HG02759 (cell line): ENCODE data around the gene NHSL2.

Experiments used
- ATAC-seq: cut with Tn5 transposase; IDR thresholded peaks from one replicate; pipeline ENCODE4 v1.9.1; 2021; ENCODE audit warnings: mild to moderate bottlenecking, moderate library complexity; ENCODE audit not compliant: unreplicated experiment

The NHSL2 gene

GRCh38 chrX:72102126-72102525, 191.5 kb downstream of the NHSL2 start:
- ATAC-seq, result no peak

GRCh38 chrX:72102760-72103159, 192.1 kb downstream of the NHSL2 start:
- no peak for ATAC-seq

GRCh38 chrX:72105436-72105835, 194.8 kb downstream of the NHSL2 start:
- ATAC-seq, result peak; percentile 31

GRCh38 chrX:72107320-72107719, 196.7 kb downstream of the NHSL2 start:
- ATAC-seq, result no peak

- no peak for ATAC-seq
Observed at GRCh38 chrX:72107841-72108595, 197.4 kb downstream of the NHSL2 start.

- no peak for ATAC-seq
Observed at GRCh38 chrX:72108666-72109065, 198.0 kb downstream of the NHSL2 start.

- no peak for ATAC-seq
Observed at GRCh38 chrX:72110051-72110875, 199.6 kb downstream of the NHSL2 start.

- no peak for ATAC-seq
Observed at GRCh38 chrX:72110876-72111708, 200.4 kb downstream of the NHSL2 start.

- ATAC-seq, result no peak
Observed at GRCh38 chrX:72113461-72113860, 202.8 kb downstream of the NHSL2 start.

GRCh38 chrX:72114306-72114705, 203.7 kb downstream of the NHSL2 start:
- no peak for ATAC-seq

- no peak for ATAC-seq
Observed at GRCh38 chrX:72114807-72115206, 204.2 kb downstream of the NHSL2 start.

GRCh38 chrX:72115380-72115779, 204.7 kb downstream of the NHSL2 start:
- ATAC-seq, result no peak

- no peak for ATAC-seq
Observed at GRCh38 chrX:72117636-72118210, 207.1 kb downstream of the NHSL2 start.

GRCh38 chrX:72120837-72121236, 210.2 kb downstream of the NHSL2 start:
- ATAC-seq, result no peak

- peak; percentile 66 for ATAC-seq
Observed at GRCh38 chrX:72121383-72121782, 210.7 kb downstream of the NHSL2 start.

- ATAC-seq, result no peak
Observed at GRCh38 chrX:72122621-72123337, 212.1 kb downstream of the NHSL2 start.

GRCh38 chrX:72123471-72124185, 213.0 kb downstream of the NHSL2 start:
- ATAC-seq, result no peak

GRCh38 chrX:72124540-72125201, 214.0 kb downstream of the NHSL2 start:
- no peak for ATAC-seq
